SK-N-DZ (cell line): ENCODE results near the gene ZBTB44.
"Not testable (repeated sequence)": the region's sequence is repeated elsewhere in the genome, so short reads cannot be mapped to it uniquely, and the experiment has no call there.

Experiments used
- DNase-seq: peaks from one replicate; pipeline ENCODE4 v3.0.0-alpha.2; 2015; ENCODE audit warnings: low spot score

Gene ZBTB44

DNA sequence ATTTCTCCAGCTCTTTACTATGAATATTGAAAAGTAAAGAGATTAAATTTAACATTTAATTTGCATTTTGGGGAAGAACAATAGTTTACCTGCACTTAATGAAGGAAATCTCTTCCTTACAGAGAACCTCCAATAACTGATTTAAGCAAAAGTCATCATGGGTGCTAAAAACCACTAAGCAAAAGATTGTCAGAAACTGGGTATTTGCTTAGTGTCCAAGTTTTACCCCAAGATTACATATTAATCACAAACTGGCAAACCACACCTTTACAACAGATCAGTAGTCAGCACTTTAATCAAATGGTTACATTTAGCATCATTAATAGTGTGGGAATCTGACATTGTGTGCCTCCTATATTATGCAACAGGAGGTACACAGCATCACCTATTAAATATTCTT lies 2.7 kb downstream of the ZBTB44 start:
- no peak for DNase-seq

- no peak for DNase-seq
These were observed 4.1 kb downstream of the ZBTB44 start for GRCh38 chr11:130310622-130311021.

- no peak for DNase-seq
These were observed 5.8 kb downstream of the ZBTB44 start for GRCh38 chr11:130308886-130309285.

- no peak for DNase-seq
These were observed 6.7 kb downstream of the ZBTB44 start for GRCh38 chr11:130308059-130308458.

DNA sequence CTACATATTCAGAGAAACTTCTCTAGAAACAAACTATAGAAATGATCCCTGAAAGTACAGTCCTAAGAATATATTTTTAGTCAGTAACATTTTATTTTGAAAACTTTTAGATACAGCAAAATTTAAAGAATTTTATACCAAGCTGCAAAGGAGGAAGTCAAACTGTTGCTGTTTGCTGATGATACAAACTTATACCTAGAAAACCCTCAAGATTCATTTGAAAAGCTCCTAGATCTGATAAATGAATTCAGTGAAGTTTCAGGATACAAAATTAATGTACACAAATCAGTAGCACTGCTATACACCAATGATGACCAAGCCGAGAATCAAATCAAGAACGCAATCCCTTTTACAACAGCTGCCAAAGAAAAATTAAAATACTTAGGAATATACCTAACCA lies 10.1 kb downstream of the ZBTB44 start:
- no peak for DNase-seq

GRCh38 chr11:130301002-130301401 lies 13.7 kb downstream of the ZBTB44 start:
- DNase-seq, result no peak

DNA sequence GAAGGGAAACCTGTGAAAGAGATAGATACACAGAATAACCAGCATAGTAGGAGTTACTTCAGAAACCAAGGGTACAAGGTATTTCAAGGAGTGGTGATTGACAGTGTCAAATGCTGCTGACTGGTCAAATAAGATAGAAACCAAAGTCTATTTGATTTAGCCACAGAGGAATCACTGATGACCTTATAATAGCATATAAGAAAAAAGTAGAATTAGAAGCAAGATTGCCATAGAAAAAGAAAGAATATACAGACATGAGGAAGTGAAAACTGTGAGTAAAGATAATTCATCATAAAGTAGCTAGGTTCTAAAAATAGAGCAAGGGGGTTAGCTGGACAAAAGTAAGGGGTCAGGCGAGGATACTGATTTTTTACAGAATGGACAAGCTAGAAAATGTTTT lies 14.2 kb downstream of the ZBTB44 start:
- no peak for DNase-seq

GRCh38 chr11:130299978-130300377 lies 14.7 kb downstream of the ZBTB44 start:
- no peak for DNase-seq

DNA sequence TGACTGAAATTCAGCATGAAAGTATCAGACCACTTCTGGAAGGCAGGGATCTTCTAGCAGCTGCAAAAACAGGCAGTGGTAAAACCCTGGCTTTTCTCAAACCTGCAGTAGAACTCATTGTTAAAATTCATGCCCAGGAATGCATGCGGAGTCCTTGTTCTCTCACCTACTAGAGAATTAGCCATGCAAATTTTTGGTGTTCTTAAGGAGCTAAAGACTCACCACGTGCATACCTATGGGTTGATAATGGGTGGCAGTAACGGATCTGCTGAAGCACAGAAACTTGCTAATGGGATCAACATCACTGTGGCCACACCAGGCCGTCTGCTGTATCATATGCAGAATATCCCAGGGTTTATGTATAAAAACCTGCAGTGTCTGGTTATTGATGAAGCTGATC lies 19.1 kb downstream of the ZBTB44 start:
- DNase-seq, result no peak

GRCh38 chr11:130282111-130282510 lies 32.6 kb downstream of the ZBTB44 start:
- DNase-seq, result no peak

DNA sequence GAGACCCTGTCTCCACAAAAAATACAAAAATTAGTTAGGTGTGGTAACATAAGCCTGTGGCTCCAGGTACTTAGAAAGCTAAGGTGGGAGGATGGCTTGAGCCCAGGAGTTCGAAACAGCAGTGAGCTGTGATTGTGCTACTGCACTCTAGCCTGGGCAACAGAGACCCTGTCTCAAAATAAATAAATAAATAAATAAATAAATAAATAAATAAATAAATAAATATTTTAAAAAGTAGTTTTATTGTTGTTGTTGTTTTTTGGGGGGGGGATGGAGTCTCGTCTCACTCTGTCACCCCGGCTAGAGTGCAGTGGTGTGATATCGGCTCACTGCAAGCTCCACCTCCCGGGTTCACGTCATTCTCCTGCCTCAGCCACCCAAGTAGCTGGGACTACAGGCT lies 33.4 kb downstream of the ZBTB44 start:
- not testable (repeated sequence) for DNase-seq

DNA sequence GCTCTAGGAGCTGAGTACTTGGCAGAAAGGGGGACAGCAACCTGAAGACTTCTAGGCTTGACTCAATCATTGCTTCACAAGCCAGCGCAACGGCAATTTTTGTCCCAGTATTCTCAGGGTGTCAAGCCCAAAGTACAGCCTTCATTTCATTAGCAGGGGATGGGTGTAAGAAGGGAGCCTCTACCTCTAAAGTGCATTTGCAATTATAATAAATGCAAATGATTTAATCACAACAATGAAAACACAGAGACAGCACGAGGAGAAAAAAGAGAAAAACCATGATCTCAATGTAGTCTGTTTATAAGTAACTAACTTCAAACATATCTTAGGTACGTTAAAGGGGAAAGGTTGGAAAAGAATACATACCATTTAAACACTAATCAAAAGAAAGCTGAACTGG lies 34.7 kb downstream of the ZBTB44 start:
- DNase-seq, result no peak

DNA sequence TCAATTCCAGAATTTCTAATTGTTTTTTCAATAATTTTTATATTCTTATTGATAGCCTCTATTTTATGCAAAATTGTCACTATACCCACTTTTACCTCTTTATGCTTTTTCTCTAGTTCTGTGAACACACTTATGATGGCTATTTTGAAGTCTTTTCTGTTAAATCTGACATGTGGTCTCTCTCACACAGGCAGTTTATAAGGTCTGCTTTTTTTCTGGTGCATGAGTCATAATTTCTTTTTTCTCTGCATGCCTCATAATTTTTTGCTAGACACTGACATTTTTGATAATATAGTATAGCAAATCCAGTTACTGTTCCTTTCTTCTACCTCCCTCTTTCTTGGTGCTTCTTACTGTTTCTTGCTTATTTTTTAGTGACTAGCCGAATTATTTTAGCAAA lies 36.0 kb downstream of the ZBTB44 start:
- no peak for DNase-seq

DNA sequence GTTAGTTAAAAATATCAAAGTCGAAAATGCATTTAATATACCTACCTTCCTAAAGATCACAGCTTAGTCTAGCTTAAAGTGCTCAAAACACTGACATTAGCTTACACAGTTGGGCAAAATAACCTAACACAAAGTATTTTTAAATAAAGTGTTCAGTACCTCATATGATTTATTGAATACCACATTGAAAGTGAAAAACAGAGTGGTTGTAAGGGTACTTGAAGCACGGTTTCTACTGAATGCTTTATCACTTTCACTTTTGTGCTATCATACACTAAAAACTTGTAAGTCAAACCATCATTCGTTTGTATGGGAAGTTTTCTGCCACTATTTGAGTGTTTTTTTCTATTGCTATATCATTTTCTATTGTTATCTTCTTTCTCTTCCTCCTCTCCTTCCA lies 36.6 kb downstream of the ZBTB44 start:
- no peak for DNase-seq

- DNase-seq, result no peak
These were observed 42.4 kb downstream of the ZBTB44 start for GRCh38 chr11:130272336-130272735.

- no peak for DNase-seq
These were observed 45.3 kb downstream of the ZBTB44 start for GRCh38 chr11:130269326-130269943.

DNA sequence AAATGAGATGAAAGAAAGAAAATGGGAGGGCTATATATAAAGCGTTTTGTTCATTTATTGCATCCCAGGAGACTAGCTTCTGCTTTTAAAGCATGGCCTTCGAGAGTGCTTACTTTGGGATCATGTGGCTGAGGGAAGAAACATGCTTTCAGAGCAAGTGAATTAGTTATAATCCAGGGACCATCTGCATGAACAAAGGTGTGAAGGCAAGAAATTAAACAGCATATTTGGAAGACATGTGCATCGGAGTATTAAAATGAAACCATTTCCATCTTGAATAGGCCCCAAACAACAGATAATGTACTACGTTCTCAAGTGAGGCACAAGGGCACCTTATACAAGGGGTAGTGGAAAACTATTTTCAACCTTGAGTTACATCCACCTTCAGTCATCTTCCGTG lies 51.4 kb downstream of the ZBTB44 start:
- DNase-seq, result no peak

DNA sequence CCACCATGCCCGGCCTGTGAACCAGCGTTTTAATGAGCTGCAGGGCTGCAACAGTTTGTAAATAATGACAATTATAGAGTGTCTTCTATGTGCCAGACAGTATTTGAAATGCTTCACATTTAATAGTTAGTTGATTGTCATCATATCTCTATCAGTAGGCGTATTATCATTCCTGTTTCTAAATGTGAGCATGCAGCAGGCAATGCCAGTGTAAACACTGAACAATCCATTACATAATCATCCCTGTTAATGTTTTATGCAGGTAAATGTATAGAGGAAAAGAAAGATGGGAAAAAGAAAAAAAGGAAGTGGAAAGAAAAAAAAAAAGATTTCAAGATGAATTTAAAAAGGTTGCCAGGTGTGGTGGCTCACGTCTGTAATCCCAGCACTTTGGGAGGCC lies 52.3 kb downstream of the ZBTB44 start:
- no peak for DNase-seq

GRCh38 chr11:130261571-130261970 lies 53.1 kb downstream of the ZBTB44 start:
- DNase-seq, result no peak

GRCh38 chr11:130260742-130261141 lies 54.0 kb downstream of the ZBTB44 start:
- no peak for DNase-seq

DNA sequence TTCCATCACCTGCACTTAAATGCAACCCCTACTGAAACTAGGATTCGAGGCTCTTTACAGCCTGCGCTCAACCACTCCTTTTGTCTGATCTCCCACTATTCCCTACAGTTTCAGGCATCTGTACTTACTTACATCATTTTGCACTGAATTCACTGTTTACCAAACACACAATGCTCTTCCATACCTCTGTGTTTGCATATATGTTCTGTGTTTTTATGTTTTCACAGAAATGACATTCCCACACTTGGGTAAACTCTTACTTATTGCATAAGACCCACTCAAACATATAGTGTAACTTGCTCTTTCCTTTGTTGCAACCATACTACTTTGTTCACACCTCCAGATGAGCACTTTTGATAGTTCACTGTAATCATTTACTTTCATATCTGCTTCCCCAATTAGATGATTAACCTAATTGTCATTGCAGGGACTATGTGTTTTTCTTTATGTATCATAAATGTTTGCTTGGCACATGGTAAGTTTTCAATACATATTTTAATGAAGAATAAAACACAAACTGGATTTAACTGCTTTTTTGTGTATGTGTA lies 54.6 kb downstream of the ZBTB44 start:
- DNase-seq, result no peak

- DNase-seq, result not testable (repeated sequence)
These were observed 63.0 kb downstream of the ZBTB44 start for GRCh38 chr11:130251763-130252162.

- not testable (repeated sequence) for DNase-seq
These were observed 64.8 kb downstream of the ZBTB44 start for GRCh38 chr11:130249929-130250328.

- no peak for DNase-seq
These were observed 65.3 kb downstream of the ZBTB44 start for GRCh38 chr11:130249371-130249770.
